Mucosa of gallbladder (tissue), 1 donor: ENCODE data around the gene SF3B6. TPM values are rescaled to one million over a fixed set of nuclear protein-coding genes. Genes with fewer than 3 reads are reported as not detected.
"Not testable (repeated sequence)": the region's sequence is repeated elsewhere in the genome, so short reads cannot be mapped to it uniquely, and the experiment has no call there.

Experiments
- DNase-seq: peaks from one replicate; pipeline ENCODE4 v3.0.0-alpha.2; 2020; ENCODE audit warnings: low spot score
- total RNA-seq: library from RNA; stranded (reverse); gene quantifications from one replicate; pipeline ENCODE4 v1.2.1, GENCODE V29; 2021
- donor health status: DM: no; HTN: no; CAD: no.

SF3B6 gene, protein sequence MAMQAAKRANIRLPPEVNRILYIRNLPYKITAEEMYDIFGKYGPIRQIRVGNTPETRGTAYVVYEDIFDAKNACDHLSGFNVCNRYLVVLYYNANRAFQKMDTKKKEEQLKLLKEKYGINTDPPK
- total RNA-seq: 69.5 TPM

- DNase-seq: peak; percentile 100
These were observed at the start of gene SF3B6 for GRCh38 chr2:24075915-24076848. Gene SF3B6, minus strand, starts transcription at chr2:24076326. Its CDS starts 97 bp downstream, at chr2:24076229.

GRCh38 chr2:24123922-24124580, 47.9 kb upstream of the SF3B6 start:
- DNase-seq: no peak

GRCh38 chr2:24123195-24123921, 47.2 kb upstream of the SF3B6 start, which contains the start of the genes FAM228B and PFN4:
Gene FAM228B, plus strand, starts transcription at chr2:24123469. Its CDS starts 893 bp downstream, at chr2:24124362.
Gene PFN4, minus strand, starts transcription at chr2:24123334. Its CDS starts 799 bp downstream, at chr2:24122535.
- DNase-seq: peak; percentile 84

GRCh38 chr2:24122366-24123194, 46.5 kb upstream of the SF3B6 start:
- no peak for DNase-seq

- DNase-seq: no peak
These were observed 45.3 kb upstream of the SF3B6 start for GRCh38 chr2:24121469-24121868.

GRCh38 chr2:24121066-24121465, 44.9 kb upstream of the SF3B6 start:
- DNase-seq: no peak

DNA sequence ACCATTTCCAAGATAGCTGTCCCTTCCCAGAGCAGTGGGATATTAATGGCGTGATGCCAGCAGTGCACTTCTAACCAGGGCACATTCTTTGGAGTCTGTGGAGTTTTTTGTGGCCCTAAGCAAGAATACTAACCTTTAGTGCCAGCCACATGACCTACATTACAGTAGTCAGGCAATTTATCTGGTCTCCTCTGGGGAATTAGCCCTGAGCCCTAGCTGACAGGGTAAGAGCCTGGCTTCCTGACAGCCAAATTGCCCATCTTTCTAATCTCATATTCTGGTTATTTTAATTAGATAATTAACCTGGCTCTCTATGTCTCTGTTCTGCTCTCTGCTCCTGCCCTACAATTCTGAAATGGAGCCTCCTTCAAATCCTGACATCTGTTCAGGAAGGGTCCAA, 41.8 kb upstream of the SF3B6 start:
- DNase-seq: no peak

GRCh38 chr2:24115057-24115456, 38.9 kb upstream of the SF3B6 start:
- DNase-seq: no peak

DNA sequence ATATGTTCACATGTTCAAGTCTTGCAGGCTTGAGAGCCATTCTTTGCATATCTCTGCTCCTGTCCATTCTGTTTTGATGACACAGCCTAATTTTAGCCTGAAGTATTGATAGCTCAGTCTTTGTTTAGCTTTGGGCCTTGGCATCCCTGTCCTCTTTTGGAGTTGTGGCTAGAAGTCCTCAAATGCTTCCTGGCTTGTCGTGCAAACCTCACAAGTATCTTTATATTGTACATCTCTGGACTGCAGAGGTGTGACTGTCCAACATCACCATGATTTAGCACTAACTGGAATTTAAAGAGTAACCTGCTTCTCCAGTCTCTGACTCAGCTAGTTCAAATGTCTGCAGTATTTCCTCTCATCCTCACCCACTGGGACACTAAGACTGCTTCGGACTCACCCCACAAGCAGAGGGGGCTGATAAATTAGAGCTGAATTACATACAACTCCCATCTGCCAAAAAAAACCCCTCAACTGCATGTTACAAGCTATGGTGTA, 35.3 kb upstream of the SF3B6 start:
- DNase-seq: no peak

DNA sequence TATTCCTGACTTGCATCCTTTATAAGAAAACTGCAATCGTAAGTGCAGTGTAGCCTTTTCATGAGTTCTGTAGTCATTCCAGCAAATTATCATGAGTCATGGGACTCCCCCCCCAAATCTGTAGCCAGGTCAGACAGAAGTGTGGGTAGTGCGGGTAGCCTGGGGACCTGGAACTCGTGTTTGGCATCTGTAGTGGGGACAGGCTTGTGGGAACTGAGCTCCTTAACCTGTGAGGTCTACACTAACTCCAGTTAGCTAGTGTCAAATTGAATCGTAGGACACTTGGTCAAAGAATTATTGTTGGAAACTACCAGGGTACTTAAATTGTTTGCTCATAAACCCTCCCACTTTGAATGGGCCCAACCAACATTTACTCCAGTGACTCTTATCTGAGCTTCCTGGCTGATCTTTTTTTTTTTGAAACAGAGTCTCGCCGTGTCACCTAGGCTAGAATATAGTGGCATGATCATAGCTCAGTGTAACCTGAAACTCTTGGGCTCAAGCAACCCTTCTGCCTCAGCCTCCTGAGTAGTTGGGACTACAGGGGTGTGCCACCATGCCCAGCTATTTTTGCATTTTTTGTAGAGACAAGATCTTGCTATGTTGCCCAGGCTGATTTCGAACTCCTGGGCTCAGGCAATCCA, 34.7 kb upstream of the SF3B6 start:
- DNase-seq: no peak

- not testable (repeated sequence) for DNase-seq
These were observed 33.3 kb upstream of the SF3B6 start for GRCh38 chr2:24109431-24109830.

- DNase-seq: no peak
These were observed 31.2 kb upstream of the SF3B6 start for GRCh38 chr2:24107336-24107735.

- no peak for DNase-seq
These were observed 30.7 kb upstream of the SF3B6 start for GRCh38 chr2:24106786-24107185.

GRCh38 chr2:24105816-24106215, 29.7 kb upstream of the SF3B6 start:
- no peak for DNase-seq

- DNase-seq: no peak
These were observed 28.8 kb upstream of the SF3B6 start for GRCh38 chr2:24104906-24105305.

DNA sequence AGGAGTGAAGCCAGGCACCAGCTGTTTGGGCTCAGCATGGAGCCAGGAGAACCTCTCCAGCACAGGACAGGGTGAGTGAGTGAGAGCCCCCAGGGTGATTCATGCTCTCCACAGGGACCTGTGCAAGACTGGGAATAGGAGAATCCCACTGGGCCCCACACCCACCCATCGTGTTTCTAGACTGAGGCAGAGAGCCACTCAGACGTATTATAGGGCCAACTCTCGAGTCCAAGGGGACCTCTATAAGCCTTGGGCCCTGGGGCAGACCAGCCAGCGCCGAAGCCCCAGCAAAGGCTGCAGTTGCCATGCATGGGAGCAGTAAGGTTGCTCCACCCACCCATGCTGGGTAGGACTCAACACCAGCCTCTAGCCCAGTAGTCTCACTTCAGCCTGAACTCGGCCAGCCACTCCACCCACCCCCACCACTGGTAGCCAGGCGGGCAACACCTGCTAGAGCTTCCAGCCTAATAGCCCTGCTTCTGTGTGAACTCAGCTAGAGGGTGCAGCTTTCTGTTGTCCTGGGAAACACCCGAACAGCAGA, 28.1 kb upstream of the SF3B6 start:
- DNase-seq: no peak

GRCh38 chr2:24102677-24103076, 26.6 kb upstream of the SF3B6 start:
- no peak for DNase-seq

- DNase-seq: no peak
These were observed 25.9 kb upstream of the SF3B6 start for GRCh38 chr2:24101992-24102391.

GRCh38 chr2:24100732-24101131, 24.6 kb upstream of the SF3B6 start:
- DNase-seq: not testable (repeated sequence)

- DNase-seq: not testable (repeated sequence)
These were observed 19.1 kb upstream of the SF3B6 start for GRCh38 chr2:24095171-24095677.
